SK-N-MC (cell line): ENCODE measurements around the gene AGR3.

Experiments
- EZH2 ChIP-seq: fragments of 200-600 bp; sonication (generic); IDR thresholded peaks from one replicate; pipeline ENCODE4 v1.6.1; 2017; ENCODE audit warnings: antibody characterized with exemption
- POLR2AphosphoS5 ChIP-seq: IDR thresholded peaks from 2 replicates; pipeline ENCODE4 v1.6.1; 2012; ENCODE audit warnings: mild to moderate bottlenecking, low read depth, low read length, borderline replicate concordance

DNA sequence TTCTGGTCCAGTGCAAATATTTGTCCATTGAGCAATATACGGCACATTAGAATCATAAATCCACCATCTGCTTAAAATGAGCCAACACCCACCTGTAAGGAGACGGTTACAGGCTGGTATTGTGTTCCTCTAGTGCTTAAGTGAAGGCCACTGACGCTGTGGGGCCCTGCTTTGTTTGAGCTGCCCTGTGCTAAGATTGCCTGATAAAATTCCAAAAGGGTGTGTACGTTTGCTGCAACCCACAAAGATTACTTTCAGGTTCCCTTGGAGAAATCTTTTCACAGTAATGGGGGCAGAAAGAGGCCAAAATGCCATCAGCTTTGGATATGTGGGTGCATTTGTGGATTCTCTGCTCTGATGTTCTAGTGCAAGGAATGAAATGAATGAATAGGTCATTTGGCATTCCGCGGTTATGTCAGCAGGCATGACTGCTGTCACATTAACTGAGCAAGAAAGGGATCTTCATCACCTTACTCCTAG is 34.4 kb downstream of the AGR3 start:
- TF ChIP-seq EZH2 (no peak), POLR2AphosphoS5 (no peak)
